Adrenal gland (tissue), 5 donors: ENCODE measurements around the gene ANKRD11.

ENCODE experiments used
- CTCF ChIP-seq, 6 experiments: fragments of 450-650 bp in 4 of 6; fragments of 200-600 bp in 2 of 6; sonication (generic) in 1 of 6; IDR thresholded peaks; 1 replicate in 5 of 6; 2 replicates in 1 of 6; pipeline versions ENCODE4 v1.5.1 to v1.8.0; 2016 to 2021; ENCODE audit warnings: antibody characterized with exemption in 6 of 6, mild to moderate bottlenecking in 2 of 6, moderate library complexity in 1 of 6
- POLR2A ChIP-seq, 2 donors: fragments of 450-650 bp; IDR thresholded peaks; one replicate each; pipeline ENCODE4 v1.6.1; 2017; ENCODE audit warnings: antibody characterized with exemption in 2 of 2, mild to moderate bottlenecking in 2 of 2, moderate library complexity in 1 of 2
- donor health status: DM: no; HTN: no; CAD: no.

GRCh38 chr16:89266521-89267134, 223.7 kb downstream of the ANKRD11 start:
- TF ChIP-seq POLR2A (IDR thresholded peaks at IDR 0.05), result no peak
- TF ChIP-seq CTCF (IDR thresholded peaks at IDR 0.05), result no peak
